Measurements from ENCODE around the gene ADAMTS2.

GRCh38 chr5:179135441-179136215 lies 209.6 kb downstream of the ADAMTS2 start:
- TF ChIP-seq CTCF (IDR thresholded peaks at IDR 0.05): no peak
- TF ChIP-seq POLR2A (IDR thresholded peaks at IDR 0.05): no peak

Data from transverse colon (tissue), 3 donors.